GM19463 (cell line): ENCODE measurements around the gene MAN1B1.

Source experiments
- ATAC-seq: cut with Tn5 transposase; IDR thresholded peaks from one replicate; pipeline ENCODE4 v1.9.1; 2021; ENCODE audit warnings: mild to moderate bottlenecking, moderate library complexity; ENCODE audit not compliant: unreplicated experiment

The MAN1B1 gene

DNA sequence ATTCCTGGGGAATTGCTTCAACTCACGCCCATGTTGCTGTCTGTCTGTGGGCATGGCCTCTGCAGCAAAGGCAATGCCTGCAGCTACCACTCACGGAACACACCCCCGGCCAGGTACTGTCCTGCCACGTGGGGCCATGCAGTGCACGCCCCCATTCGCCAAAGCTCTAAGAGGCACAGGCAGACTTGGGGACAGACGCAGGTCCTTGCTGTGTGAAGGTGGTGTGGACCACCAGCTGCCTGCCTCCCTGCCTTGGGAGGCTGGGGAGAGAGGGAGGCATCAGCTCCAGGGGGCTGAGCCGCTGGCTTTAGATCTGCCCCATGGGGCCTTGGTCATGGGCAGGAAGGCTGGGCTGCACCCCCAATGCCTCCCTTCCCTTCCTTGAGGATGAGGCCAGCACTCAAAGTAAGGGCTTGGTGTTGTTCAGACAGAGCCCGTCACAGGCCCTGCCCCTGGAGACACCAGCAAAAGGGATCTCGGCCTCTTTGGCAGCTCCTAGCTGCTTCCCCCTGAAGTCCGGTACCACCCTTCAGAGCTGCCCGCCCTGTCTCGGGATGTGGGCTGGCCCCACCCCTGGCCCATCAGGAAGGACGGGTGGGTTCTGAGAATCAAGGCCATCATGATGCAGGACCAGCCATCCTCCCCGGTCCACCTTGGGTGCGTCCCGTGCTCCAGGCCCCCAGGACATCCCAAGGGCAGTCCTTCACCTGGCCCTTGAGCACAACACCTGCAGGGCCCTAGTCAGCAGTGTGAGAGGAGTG lies 54.4 kb downstream of the MAN1B1 start:
- ATAC-seq = no peak

DNA sequence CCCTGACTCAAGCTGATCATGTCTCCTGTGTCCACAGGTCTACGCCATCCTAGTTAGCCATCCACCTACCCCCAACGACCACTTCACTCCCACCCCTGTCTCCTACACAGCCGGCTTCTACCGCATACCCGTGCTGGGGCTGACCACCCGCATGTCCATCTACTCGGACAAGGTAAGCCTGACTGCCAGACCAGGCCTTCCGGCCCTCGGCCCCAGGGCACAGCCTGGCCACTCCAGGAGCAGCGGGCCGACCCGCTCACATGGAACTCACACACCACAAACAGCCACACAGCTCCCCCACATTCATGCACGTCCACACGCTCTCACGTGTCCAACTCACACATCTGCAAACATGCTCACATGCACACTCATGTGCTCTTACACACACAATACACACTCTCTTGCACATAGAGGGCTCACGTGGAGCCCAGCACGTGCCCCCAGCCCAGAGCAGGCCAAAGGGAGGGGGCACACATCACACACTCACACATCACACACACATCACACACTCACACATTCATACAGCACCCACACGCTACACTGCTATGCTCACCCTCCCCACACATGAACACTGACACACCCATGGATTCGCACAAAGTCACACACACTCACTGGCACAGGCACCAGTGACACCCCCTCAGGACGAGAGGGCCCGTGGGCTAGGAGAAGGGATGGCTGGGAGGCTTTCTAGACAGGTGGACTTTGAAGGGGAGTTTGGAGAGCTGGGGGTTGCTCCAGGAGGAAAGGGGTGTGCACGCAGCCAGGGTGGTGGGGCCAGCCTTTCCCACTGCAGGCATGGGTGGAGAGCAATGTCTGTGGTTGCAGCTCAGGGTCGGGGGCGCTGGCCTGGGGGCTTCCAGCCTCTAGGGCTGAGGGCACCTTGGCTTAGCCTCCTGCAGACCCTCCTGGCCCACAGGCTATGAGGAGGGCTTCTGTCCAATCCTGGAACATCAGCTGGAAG lies 55.5 kb downstream of the MAN1B1 start:
- ATAC-seq = no peak

DNA sequence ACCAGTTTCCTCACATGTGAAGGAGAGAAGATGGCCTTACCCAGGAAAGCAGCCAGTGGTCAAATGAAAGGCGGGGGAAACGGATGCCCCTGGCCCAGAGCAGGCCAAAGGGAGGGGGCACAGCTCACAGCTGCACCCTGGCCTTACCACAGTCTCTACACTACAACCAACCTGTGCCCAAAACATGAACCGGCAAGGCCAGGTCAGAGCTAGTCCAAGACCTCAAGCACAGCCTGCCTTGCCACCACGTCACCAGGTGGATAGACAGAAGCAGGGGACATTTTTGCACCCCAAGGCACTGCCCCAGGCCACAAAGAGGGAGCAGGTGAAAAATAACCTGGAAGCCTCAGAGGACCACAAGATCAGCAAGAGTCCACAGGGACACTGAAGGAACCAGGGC lies 56.7 kb downstream of the MAN1B1 start:
- ATAC-seq = no peak

DNA sequence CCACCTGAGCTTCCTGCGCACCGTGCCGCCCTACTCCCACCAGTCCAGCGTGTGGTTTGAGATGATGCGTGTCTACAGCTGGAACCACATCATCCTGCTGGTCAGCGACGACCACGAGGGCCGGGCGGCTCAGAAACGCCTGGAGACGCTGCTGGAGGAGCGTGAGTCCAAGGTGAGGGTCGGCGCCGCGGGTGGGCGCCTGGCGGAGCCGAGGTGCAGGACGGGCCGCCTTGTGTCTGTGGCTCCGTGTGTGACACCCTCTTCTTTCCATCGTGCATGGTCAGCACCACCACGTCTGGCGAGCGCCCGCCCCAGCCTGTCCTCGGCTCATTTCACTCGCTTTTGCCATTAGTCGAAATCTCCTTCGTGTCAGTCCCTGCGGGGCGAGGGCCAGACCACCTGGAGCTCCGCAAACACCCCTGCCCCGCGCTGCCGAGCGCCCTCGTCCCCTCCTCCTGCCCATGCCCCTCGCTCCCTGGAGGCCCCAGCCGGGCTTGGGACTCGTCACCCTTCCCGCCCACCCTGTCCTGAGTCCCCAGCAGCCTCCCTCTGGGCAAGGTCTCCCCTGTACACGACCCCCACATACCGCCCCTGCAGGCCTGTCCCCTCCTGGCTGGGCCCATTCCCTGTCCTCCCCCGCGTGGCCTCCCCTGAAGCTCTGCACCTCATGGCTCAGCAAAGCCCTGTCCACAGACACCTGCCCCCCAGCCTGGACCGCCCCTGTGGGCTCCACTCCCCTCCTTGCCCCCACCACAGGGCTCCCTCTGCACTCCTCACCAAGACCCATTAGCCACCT lies 59.1 kb downstream of the MAN1B1 start:
- no peak for ATAC-seq

DNA sequence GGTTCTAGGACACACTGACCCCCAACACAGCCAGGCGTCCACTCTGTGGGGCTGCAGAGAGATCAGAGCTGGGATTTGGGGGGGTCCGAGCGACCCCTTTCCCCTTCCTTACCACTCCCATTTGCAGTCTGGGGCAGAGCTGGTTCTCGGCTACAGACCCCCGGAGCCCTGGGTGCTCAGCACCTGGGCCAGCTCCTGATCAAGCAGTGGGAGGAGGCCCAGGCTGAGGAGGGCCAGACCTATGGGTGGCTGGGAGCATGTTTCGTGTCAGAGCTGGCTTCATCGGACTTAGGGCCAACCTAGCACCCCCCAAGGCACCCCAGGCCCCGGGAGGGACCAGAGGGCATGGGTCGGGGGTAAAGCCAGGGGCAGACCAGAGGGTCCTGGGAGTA lies 59.7 kb downstream of the MAN1B1 start:
- no peak for ATAC-seq

DNA sequence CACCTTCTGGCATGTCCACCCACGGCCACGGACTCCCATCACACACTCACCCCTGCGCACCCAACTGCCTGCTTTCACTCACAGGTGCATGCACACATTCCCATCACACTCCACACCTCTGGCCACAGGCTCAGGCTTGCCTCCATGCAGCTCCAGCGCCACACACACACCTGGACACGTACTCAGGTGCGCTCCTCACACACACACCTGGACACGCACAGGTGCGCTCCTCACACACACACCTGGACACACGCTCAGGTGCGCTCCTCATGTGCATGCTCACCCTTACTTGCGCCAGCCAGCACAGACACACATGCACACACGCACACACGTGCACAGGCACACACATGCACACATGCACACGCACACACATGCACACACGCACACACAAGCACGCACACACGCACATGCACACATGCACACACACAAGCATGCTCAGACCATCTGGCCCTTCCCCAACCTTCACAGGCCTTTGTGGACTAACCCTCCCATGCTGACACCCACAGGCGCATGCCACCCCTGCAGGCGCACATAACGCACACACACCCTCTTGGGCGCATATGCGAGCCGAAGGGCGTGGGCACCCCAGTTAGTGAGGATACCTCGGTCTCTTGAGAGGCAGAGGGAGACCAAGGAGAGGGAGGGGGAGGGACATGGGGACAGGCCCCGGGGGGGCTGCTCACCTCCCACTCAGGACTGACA lies 60.5 kb downstream of the MAN1B1 start:
- ATAC-seq = no peak

DNA sequence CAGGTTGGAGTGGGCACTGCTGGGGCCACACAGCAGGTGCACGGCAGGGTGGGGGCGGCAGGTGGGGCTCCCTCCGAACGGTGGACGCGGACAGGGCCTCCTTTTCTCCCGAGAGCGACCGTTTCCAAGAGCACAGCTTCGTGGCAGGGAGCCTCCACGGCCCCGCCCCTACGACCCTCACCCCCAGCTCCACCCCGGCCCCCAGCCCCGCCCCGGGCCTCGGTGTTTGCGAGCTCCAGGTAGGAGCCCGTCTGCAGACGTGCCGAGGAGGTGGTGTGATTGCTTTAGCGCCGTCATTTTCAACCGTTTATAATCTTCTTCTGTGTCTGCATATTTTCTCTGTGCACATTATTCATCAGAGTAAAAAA lies 61.0 kb downstream of the MAN1B1 start:
- no peak for ATAC-seq

DNA sequence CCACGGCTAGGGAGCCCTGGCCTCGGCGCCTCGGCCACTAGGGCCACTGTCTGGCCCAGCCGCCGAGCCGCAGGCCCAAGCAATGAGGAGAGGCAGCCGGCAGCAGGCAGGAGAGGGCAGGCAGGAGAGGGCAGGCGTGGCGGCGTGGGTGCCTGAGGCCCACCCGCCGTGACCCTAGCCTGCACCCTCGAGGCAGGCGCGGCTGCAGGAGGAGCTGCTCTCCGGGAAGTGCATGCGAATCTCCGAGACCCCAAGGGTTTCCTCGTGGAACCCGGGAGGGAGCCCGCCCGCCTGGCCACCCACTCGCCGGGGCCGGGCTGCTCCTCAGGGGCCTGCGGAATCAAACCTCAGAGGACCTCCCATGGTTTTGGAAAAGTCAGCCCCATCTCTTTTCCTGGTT lies 61.5 kb downstream of the MAN1B1 start:
- no peak for ATAC-seq

DNA sequence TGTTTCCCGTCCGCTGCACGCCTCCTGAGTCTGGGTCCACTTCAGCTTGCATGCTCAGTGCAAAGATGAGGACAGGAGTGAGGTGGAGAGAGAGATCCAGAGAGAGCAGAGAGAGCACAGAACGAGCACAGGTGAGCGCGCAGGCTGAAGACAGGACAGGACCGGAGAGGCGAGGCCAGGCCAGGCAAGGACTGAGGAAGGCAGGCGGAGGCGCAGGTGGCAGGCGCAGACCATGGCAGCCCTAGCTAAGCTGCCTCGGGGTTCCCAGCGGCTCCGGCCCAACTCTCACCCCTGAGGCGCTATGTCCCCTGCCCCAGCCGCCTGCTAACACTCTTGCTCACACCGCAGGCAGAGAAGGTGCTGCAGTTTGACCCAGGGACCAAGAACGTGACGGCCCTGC lies 61.9 kb downstream of the MAN1B1 start:
- no peak for ATAC-seq

DNA sequence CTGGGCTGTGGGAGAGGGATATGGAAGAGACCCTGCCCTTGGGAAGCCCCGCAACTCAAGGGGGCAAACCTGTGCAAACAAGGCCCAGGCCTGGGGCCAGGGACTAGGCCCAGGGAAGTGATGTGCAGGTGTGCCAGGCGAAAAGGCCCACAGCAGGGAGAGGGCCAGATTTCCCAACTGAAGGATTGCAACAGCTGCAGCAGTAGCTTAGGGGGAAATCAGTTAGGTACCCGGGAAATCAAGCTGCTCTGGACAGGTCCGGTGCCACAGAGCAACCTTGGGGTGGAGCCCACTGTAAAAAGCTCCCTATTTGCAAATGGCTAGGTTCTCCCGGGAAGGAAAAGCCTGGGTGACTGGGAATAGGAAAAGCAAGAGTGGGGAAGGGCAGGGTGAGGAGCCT lies 62.6 kb downstream of the MAN1B1 start:
- ATAC-seq = no peak

DNA sequence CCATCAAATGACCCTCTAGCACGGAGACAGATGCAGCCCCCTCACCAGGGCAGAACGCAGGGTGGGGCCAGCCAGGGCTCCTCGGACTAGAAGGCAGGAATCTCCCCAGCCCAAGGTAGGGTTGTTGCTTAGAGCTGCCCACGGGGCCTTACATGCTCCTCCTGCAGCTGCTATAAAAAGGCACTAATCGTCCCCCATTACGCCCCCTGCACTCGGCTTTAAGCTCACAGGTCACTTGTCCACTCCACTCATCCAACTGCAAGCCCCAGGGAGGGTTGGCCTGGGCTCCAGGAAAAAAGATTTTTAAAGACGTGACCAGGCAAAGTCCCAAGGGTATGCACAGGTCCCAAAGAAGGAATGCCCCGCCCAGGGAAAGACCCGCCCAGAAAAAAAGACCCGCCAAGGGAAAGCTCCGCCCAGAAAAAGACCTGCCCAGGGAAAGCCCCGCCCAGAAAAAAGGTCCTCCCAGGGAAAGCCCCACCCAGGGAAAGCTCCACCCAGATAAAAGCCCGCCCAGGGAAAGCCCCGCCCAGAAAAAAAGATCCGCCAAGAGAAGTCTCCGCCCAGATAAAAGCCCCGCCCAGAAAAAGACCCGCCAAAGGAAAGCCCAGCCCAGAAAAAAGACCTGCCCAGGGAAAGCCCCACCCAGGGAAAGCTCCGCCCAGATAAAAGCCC lies 63.3 kb downstream of the MAN1B1 start:
- peak; percentile 21 for ATAC-seq

DNA sequence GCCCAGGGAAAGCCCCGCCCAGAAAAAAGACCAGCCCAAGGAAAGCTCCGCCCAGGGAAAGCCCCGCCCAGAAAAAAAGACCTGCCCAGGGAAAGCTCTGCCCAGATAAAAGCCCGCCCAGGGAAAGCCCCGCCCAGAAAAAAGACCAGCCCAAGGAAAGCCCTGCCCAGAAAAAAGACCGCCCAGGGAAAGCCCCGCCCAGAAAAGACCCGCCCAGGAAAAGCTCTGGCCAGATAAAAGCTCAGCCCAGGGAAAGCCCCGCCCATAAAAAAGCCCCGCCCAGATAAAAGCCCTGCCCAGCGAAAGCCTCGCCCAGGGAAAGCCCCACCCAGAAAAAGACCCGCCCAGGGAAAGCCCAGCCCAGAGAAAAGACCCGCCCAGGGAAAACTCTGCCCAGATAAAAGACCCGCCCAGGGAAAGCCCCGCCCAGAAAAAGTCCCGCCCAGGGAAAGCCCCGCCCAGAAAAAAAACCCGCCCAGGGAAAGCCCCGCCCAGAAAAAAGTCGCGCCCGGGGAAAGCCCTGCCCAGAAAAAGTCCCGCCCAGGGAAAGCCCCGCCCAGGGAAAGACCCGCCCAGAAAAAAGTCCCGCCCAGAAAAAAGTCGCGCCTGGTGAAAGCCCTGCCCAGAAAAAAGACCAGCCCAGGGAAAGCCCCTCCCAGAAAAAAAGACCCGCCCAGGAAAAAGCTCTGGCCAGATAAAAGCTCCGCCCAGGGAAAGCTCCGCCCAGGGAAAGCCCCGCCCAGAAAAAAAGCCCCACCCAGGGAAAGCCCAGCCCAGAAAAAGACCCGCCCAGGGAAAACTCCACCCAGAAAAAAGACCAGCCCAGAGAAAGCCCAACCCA lies 64.1 kb downstream of the MAN1B1 start:
- peak; percentile 53 for ATAC-seq

DNA sequence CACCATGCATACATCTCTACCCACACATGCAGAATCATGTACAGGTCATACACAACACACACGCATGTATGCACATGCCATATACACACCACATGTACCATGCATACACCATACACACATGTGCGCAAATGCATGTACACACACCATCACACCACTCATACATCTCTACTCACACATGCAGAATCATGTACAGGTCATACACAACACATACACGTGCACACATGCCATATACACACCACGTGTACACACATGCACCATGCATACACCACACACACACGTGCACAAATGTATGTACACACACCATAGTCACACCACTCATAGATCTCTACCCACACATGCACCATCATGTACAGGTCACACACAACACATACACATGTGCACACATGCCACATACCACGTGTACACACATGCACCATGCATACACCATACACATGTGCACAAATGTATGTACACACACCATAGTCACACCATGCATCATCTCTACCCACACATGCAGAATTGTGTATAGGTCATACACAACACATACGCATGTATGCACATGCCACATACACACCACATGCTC lies 66.1 kb downstream of the MAN1B1 start:
- ATAC-seq = no peak

DNA sequence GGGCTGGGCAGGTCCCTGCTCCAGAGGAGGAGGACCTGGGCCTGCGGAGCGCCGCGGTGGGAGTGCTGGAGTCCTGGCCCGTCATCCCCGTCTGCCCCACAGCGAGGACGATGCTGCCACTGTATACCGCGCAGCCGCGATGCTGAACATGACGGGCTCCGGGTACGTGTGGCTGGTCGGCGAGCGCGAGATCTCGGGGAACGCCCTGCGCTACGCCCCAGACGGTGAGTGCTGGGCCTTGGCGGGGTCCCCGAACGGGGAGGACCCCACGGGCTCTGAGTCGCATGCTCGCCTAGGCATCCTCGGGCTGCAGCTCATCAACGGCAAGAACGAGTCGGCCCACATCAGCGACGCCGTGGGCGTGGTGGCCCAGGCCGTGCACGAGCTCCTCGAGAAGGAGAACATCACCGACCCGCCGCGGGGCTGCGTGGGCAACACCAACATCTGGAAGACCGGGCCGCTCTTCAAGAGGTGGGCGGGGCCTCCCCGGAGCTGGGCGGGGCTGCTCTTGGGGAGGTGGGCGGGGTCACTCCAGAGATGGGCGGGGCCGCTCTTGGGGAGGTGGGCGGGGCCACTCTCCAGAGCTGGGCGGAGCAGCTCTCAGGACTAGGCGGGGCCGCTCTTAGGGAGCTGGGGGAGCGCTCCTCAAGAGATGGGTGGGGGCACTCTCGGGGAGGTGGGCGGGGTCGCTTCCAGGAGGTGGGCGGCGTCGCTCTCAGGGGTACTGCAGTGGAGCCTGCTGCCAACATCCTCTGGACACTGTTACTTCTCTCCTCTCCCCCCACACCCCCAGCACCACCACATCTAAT lies 70.0 kb downstream of the MAN1B1 start:
- ATAC-seq = no peak

DNA sequence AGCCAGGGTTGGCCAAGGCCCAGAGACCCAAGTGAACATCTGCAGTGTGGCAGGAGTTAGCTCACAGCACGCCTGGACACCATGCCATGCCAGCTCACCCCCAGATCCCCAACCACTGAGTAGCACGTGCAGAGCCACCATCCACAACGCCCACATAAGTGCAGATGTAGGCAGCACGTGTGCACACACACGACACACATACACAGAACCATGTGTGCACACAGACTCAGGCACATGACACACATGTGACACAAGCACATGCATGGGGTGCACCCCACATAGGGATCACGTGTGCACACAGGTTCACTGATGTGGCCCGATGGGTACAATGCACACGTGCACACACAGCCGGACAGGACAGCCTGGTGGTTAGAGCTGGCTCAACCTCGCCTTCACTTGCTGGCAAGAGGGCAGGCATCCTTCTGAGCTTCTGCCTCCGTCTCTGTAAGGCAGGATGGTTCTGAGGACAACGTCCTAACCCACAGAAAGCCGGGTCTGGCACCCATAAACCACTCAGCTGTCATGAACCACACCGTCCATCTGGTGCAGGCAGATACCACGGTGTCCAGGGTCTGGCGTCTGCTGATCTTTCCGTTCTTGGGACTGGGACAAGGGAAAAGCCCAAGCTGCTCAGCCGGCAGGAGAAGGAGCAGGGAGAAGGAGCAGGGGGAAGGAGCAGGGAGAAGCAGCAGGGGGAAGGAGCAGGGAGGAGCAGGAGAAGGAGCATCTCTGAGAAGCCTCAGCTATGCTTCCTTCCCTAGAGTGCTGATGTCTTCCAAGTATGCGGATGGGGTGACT lies 71.0 kb downstream of the MAN1B1 start:
- no peak for ATAC-seq

DNA sequence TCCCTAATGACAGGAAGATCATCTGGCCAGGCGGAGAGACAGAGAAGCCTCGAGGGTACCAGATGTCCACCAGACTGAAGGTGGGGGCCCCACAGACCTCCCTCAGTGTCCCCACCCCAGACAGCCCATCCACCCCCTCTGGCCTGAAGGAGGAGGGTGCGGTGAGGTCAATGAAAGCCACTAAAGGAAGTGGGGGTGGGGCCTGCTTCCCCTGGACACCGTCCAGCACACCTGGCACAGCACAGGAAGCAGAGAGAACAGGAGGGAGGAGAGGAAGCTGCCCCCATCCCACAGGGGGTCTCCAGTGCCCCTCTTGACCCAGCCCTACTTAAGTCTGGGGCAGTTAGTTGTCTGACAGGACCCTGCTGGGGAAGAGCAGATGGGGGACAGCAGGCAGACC lies 71.8 kb downstream of the MAN1B1 start:
- no peak for ATAC-seq
